ENCODE results near the gene SLFN12L. TPM values are rescaled to one million over a fixed set of nuclear protein-coding genes. Genes with fewer than 3 reads are reported as not detected.

The SLFN12L gene
- total and polyA plus RNA-seq, 9 of the 15 experiments (the other 6 are each of a cell fraction or from before 2014, with no cell fraction given) = 0.04 to 0.31 (median 0.08) TPM; not detected in 3

- no peak for ATAC-seq
- no peaks in the 10 kb centered on the region for H4K20me1 ChIP-seq (replicated peaks; ENCODE audit: control insufficient read depth, insufficient read depth, low read length)
- WGBS (ENCODE audit: insufficient coverage, low coverage, missing lambda C conversion rate) = 5% methylated on average over 2 of the region's 2 CpGs
- no peak for FAIRE-seq
- H3K79me2 ChIP-seq (ENCODE audit: control insufficient read depth, insufficient read depth, low read length) = no peaks in the 10 kb centered on the region
- no peak overlapping the region for H3K27ac ChIP-seq (ENCODE audit: extremely low read depth, low read depth, low read length)
- H3K4me3 ChIP-seq = no peak overlapping the region
- no peaks in the 10 kb centered on the region for H3K36me3 ChIP-seq (ENCODE audit: control insufficient read depth, insufficient read depth, low read length)
- 0 out of 5 replicates have a peak, but pooled peaks cover 0 to 1% of the 10 kb centered on the region in 2 experiments for H3K4me1 ChIP-seq (replicated peaks in 1 of 2; ENCODE audit: control insufficient read depth in 2 of 2, insufficient read depth in 2 of 2, low read length in 2 of 2)
- CTCF ChIA-PET (ENCODE audit: low intra/inter-chr PET ratio) = no interaction called here
- POLR2A ChIA-PET = no interaction called here
- no peak overlapping the region for H3K4me2 ChIP-seq (ENCODE audit: insufficient read depth, low read length)
- no peaks in the 10 kb centered on the region for H3K9me1 ChIP-seq (ENCODE audit: control insufficient read depth, insufficient read depth, low read length)
- in situ Hi-C loops (cut with MboI) = no loop called here
- no peak for DNase-seq (ENCODE audit: extremely low read depth in 1 of 4, low spot score in 3 of 4)
- H3K9me3 ChIP-seq (replicated peaks; ENCODE audit: control insufficient read depth, insufficient read depth, low read depth, low read length) = no peaks in the 10 kb centered on the region; the same call in 1 of the 2 replicates
- intact Hi-C loops (cut with micrococcal nuclease) = no loop called here
- no peak overlapping the region for H3K9ac ChIP-seq (ENCODE audit: insufficient read depth in 1 of 2, low read depth in 2 of 2, low read length in 2 of 2)
- no TSS peak for BruUV-seq (replicated peaks)
- no peak overlapping the region for H2AFZ ChIP-seq (ENCODE audit: low read depth, low read length)
- H3K27me3 ChIP-seq (ENCODE audit: control insufficient read depth in 2 of 2, insufficient read depth in 2 of 2, low read length in 2 of 2) = peaks cover 12 to 21% of the 10 kb centered on the region in 2 experiments; a peak in 4 of 5 replicates
- TF ChIP-seq CHD1 (IDR thresholded peaks at IDR 0.05; ENCODE audit: low read length) (no peak), ZNF436 (CRISPR knock-in tag; IDR thresholded peaks at IDR 0.05) (no peak), ELF2 (CRISPR knock-in tag; IDR thresholded peaks at IDR 0.05) (no peak), LCOR (CRISPR knock-in tag; IDR thresholded peaks at IDR 0.05) (no peak), HIVEP1 (CRISPR knock-in tag; IDR thresholded peaks at IDR 0.05) (no peak), CTCFL (IDR thresholded peaks at IDR 0.05; ENCODE audit: borderline replicate concordance, insufficient read depth, low read depth, low read length, poor library complexity, severe bottlenecking) (no peak), SRSF9 (IDR thresholded peaks at IDR 0.05; ENCODE audit: borderline replicate concordance, low read depth, low read length) (no peak), RBBP5 (IDR thresholded peaks at IDR 0.05; ENCODE audit: borderline replicate concordance, insufficient read depth, low read length, poor library complexity, severe bottlenecking) (no peak), HDAC2 (IDR thresholded peaks at IDR 0.05) (no peak), PRMT5 (CRISPR knock-in tag; IDR thresholded peaks at IDR 0.05) (no peak)
- TF ChIP-seq, protein P1, sequence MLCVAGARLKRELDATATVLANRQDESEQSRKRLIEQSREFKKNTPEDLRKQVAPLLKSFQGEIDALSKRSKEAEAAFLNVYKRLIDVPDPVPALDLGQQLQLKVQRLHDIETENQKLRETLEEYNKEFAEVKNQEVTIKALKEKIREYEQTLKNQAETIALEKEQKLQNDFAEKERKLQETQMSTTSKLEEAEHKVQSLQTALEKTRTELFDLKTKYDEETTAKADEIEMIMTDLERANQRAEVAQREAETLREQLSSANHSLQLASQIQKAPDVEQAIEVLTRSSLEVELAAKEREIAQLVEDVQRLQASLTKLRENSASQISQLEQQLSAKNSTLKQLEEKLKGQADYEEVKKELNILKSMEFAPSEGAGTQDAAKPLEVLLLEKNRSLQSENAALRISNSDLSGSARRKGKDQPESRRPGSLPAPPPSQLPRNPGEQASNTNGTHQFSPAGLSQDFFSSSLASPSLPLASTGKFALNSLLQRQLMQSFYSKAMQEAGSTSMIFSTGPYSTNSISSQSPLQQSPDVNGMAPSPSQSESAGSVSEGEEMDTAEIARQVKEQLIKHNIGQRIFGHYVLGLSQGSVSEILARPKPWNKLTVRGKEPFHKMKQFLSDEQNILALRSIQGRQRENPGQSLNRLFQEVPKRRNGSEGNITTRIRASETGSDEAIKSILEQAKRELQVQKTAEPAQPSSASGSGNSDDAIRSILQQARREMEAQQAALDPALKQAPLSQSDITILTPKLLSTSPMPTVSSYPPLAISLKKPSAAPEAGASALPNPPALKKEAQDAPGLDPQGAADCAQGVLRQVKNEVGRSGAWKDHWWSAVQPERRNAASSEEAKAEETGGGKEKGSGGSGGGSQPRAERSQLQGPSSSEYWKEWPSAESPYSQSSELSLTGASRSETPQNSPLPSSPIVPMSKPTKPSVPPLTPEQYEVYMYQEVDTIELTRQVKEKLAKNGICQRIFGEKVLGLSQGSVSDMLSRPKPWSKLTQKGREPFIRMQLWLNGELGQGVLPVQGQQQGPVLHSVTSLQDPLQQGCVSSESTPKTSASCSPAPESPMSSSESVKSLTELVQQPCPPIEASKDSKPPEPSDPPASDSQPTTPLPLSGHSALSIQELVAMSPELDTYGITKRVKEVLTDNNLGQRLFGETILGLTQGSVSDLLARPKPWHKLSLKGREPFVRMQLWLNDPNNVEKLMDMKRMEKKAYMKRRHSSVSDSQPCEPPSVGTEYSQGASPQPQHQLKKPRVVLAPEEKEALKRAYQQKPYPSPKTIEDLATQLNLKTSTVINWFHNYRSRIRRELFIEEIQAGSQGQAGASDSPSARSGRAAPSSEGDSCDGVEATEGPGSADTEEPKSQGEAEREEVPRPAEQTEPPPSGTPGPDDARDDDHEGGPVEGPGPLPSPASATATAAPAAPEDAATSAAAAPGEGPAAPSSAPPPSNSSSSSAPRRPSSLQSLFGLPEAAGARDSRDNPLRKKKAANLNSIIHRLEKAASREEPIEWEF (CRISPR knock-in tag; IDR thresholded peaks at IDR 0.05) = no peak
- TF ChIP-seq, protein P2, sequence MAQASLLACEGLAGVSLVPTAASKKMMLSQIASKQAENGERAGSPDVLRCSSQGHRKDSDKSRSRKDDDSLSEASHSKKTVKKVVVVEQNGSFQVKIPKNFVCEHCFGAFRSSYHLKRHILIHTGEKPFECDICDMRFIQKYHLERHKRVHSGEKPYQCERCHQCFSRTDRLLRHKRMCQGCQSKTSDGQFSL (CRISPR knock-in tag; IDR thresholded peaks at IDR 0.05) = no peak
- TF ChIP-seq, protein P2 (tag; IDR thresholded peaks at IDR 0.05) = no peak
- TF ChIP-seq, protein P3, sequence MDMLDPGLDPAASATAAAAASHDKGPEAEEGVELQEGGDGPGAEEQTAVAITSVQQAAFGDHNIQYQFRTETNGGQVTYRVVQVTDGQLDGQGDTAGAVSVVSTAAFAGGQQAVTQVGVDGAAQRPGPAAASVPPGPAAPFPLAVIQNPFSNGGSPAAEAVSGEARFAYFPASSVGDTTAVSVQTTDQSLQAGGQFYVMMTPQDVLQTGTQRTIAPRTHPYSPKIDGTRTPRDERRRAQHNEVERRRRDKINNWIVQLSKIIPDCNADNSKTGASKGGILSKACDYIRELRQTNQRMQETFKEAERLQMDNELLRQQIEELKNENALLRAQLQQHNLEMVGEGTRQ (CRISPR knock-in tag; IDR thresholded peaks at IDR 0.05) = no peak
Measured at GRCh38 chr17:35510052-35510451, 27.4 kb downstream of the SLFN12L start.

Measured in K562 (cell line).